IMR-90 (cell line): ENCODE results near the gene AQP7. TPM values are rescaled to one million over a fixed set of nuclear protein-coding genes. Genes with fewer than 3 reads are reported as not detected.

Source experiments
- ATAC-seq: fragments of 200-7000 bp; cut with Tn5 transposase; 2 replicates; pipeline ENCODE4 v1.9.1; 2020; ENCODE audit warnings: low read depth, mild to moderate bottlenecking, moderate library complexity
- BruUV-seq: library from RNA; stranded (reverse); fragments of 400-500 nt; replicated peaks from 2 replicates; lab custom pipeline; 2021; lab: Mats Ljungman, UMichigan
- CTCF ChIA-PET: fragments of 300-600 bp; formaldehyde crosslinking; extraction: SDS; loops from one replicate; lab custom pipeline; 2021; ENCODE audit warnings: antibody characterized with exemption; lab: Yijun Ruan, JAX
- POLR2A ChIA-PET: fragments of 300-600 bp; sonication (Branson Sonifier 250); formaldehyde crosslinking; loops from one replicate; lab custom pipeline; 2022; ENCODE audit warnings: antibody characterized with exemption; ENCODE audit not compliant: unreplicated experiment; lab: Charles Lee
- DNase-seq: peaks from one replicate; pipeline ENCODE4 v3.0.0; 2013
- H2AFZ ChIP-seq: replicated peaks from 2 replicates; pipeline ENCODE3; 2013; ENCODE audit warnings: low read length, mild to moderate bottlenecking; ENCODE audit not compliant: poor library complexity
- H2AK5ac ChIP-seq: 2 replicates; pipeline ENCODE4 v1.6.1; 2013; ENCODE audit warnings: low read depth, low read length, inconsistent platforms
- H2AK9ac ChIP-seq: replicated peaks from 2 replicates; pipeline ENCODE3; 2013; ENCODE audit warnings: mild to moderate bottlenecking, low read depth, low read length, moderate library complexity; ENCODE audit not compliant: poor library complexity
- H2BK120ac ChIP-seq: 2 replicates; pipeline ENCODE4 v1.6.1; 2013; ENCODE audit warnings: low read depth, low read length, inconsistent platforms
- H2BK15ac ChIP-seq: 3 replicates; pipeline ENCODE4 v1.6.1; 2013; ENCODE audit warnings: low read depth, low read length, inconsistent platforms
- H2BK20ac ChIP-seq: 2 replicates; pipeline ENCODE4 v1.6.1; 2013; ENCODE audit warnings: low read depth, mild to moderate bottlenecking, inconsistent platforms, low read length, moderate library complexity
- H2BK5ac ChIP-seq: 2 replicates; pipeline ENCODE4 v1.6.1; 2013; ENCODE audit warnings: mild to moderate bottlenecking, low read depth, low read length, inconsistent platforms; ENCODE audit not compliant: poor library complexity, severe bottlenecking
- H3K14ac ChIP-seq: replicated peaks from 2 replicates; pipeline ENCODE4 v1.6.1; 2013; ENCODE audit warnings: low read depth, low read length, inconsistent platforms
- H3K18ac ChIP-seq: 2 replicates; pipeline ENCODE4 v1.6.1; 2013; ENCODE audit warnings: low read depth, low read length, control low read depth
- H3K23ac ChIP-seq: 2 replicates; pipeline ENCODE4 v1.6.1; 2013; ENCODE audit warnings: low read depth, low read length, inconsistent platforms
- H3K27ac ChIP-seq: 2 replicates; pipeline ENCODE4 v1.5.1; 2013; ENCODE audit warnings: mild to moderate bottlenecking, control low read depth, low read length; ENCODE audit not compliant: insufficient read depth
- H3K27me3 ChIP-seq: 2 replicates; pipeline ENCODE4 v1.6.1; 2013; ENCODE audit warnings: low read length; ENCODE audit not compliant: control insufficient read depth, insufficient read depth
- H3K36me3 ChIP-seq: 2 replicates; pipeline ENCODE4 v1.6.1; 2013; ENCODE audit warnings: low read length, mixed read lengths; ENCODE audit not compliant: control insufficient read depth, insufficient read depth
- H3K4ac ChIP-seq: 2 replicates; pipeline ENCODE4 v1.6.1; 2013; ENCODE audit warnings: low read depth, low read length, inconsistent platforms
- H3K4me1 ChIP-seq: 2 replicates; pipeline ENCODE4 v1.6.1; 2013; ENCODE audit warnings: low read length, mixed read lengths; ENCODE audit not compliant: control insufficient read depth, insufficient read depth
- H3K4me2 ChIP-seq: 2 replicates; pipeline ENCODE4 v1.6.1; 2013; ENCODE audit warnings: low read depth, mild to moderate bottlenecking, control low read depth, low read length, moderate library complexity
- H3K4me3 ChIP-seq: 2 replicates; pipeline ENCODE4 v1.5.1; 2013; ENCODE audit warnings: low read depth, mild to moderate bottlenecking, control low read depth, low read length, moderate library complexity; ENCODE audit not compliant: insufficient read depth
- H3K56ac ChIP-seq: 2 replicates; pipeline ENCODE4 v1.6.1; 2013; ENCODE audit warnings: low read length, inconsistent platforms; ENCODE audit not compliant: insufficient read depth; ENCODE audit errors: extremely low read depth
- H3K79me1 ChIP-seq, 2 experiments: 2 replicates each; pipeline ENCODE4 v1.6.1; 2013; ENCODE audit warnings: low read length in 2 of 2, inconsistent platforms in 1 of 2, low read depth in 1 of 2
- H3K9ac ChIP-seq: 2 replicates; pipeline ENCODE4 v1.6.1; 2013; ENCODE audit warnings: low read depth, low read length, control low read depth
- H3K9me1 ChIP-seq: 2 replicates; pipeline ENCODE4 v1.6.1; 2013; ENCODE audit warnings: low read length, inconsistent platforms; ENCODE audit not compliant: insufficient read depth
- H3K9me3 ChIP-seq: 2 replicates; pipeline ENCODE4 v1.6.1; 2013; ENCODE audit warnings: low read length; ENCODE audit not compliant: control insufficient read depth, insufficient read depth
- H4K20me1 ChIP-seq: 2 replicates; pipeline ENCODE4 v1.6.1; 2013; ENCODE audit warnings: low read length, inconsistent platforms; ENCODE audit not compliant: insufficient read depth
- H4K5ac ChIP-seq: 2 replicates; pipeline ENCODE4 v1.6.1; 2013; ENCODE audit warnings: mild to moderate bottlenecking, low read depth, low read length, control low read depth
- H4K8ac ChIP-seq, 2 experiments: 2 replicates each; pipeline ENCODE4 v1.6.1; 2013; ENCODE audit warnings: low read depth in 2 of 2, low read length in 2 of 2, control low read depth in 1 of 2, inconsistent platforms in 1 of 2
- H4K91ac ChIP-seq: 2 replicates; pipeline ENCODE4 v1.6.1; 2013; ENCODE audit warnings: low read depth, low read length, inconsistent platforms; ENCODE audit not compliant: insufficient read depth
- CHD1 ChIP-seq: IDR thresholded peaks from 2 replicates; pipeline ENCODE4 v1.6.1; 2012; ENCODE audit warnings: low read depth, low read length, improper control_type of control experiment
- FOS ChIP-seq: fragments of 150-350 bp; IDR thresholded peaks from 2 replicates; pipeline ENCODE4 v1.6.1; 2016; ENCODE audit warnings: low read depth, low read length
- MAZ ChIP-seq: IDR thresholded peaks from 2 replicates; pipeline ENCODE4 v1.6.1; 2012; ENCODE audit warnings: low read depth, mild to moderate bottlenecking, low read length, improper control_type of control experiment, moderate library complexity, borderline replicate concordance
- WGBS, 2 experiments: methylation state at CpG; one replicate each; pipeline versions ENCODE4 v1.1.5 to v1.1.7; 2013; ENCODE audit warnings: missing lambda C conversion rate in 2 of 2; ENCODE audit not compliant: insufficient read length in 1 of 2; ENCODE audit errors: extremely low coverage in 2 of 2; 5-methylcytosine and 5-hydroxymethylcytosine counted together
- dilution Hi-C: fragments of 300-500 bp; cut with HindIII; formaldehyde crosslinking; loops from one replicate; pipeline ENCODE4 v1.14.3; 2018; ENCODE audit warnings: low sequenced_read_pairs; ENCODE audit not compliant: unreplicated experiment
- in situ Hi-C: fragments of 300-500 bp; cut with MboI; formaldehyde crosslinking; loops from 3 replicates; pipeline ENCODE4 v1.14.3; 2019; ENCODE audit warnings: low sequenced_read_pairs, inconsistent platforms, mixed read lengths
- intact Hi-C: fragments of 100-400 bp; cut with micrococcal nuclease; formaldehyde crosslinking; loops from 2 replicates; pipeline ENCODE4 v1.10.0; 2022
- polyA plus RNA-seq, 3 experiments: library from polyadenylated mRNA; depleted of rRNA; stranded (reverse); fragments of >200 nt; gene quantifications; 2 replicates each; pipeline ENCODE4 v1.2.3, GENCODE V29; 2012; ENCODE audit warnings: low replicate concordance in 1 of 3
- total RNA-seq: library from RNA; depleted of rRNA; stranded (reverse); fragments of >200 nt; gene quantifications from 2 replicates; pipeline ENCODE4 v1.2.3, GENCODE V29; 2012

The AQP7 gene
- total and polyA plus RNA-seq, 2 of the 4 experiments (the other 2 are of a cell fraction): 0.07 TPM; not detected in 1

DNA sequence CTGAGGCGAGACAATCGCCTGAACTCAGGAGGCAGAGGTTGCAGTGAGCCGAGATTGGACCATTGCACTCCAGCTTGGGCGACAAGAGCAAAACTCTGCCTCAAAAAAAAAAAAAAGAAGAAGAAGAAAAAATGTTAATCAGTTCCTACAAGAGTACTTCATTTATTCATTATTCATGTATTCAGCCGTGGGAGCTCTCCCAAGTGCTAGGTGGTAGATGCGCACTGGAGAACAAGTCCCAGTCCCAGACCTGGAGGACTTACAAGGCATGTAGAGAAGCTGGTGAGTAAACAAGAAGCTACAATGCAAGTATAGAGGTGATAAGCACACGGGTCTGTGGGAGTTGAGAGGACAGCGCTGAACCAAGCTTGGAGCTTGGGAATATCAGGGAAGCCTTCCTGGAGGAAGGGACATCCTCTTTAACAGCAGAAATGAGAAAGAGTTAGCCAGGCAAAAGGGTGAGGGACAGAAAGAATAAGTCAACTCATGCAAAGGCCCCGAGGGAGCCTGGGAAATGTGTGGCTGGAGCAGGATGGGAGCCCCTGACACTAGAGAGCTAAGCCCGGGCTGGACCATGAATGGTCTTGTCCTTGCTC lies 17.4 kb upstream of the AQP7 start:
- no peak overlapping the region for H3K56ac ChIP-seq
- no peak overlapping the region for H2BK20ac ChIP-seq
- H3K27ac ChIP-seq: no peak overlapping the region
- in situ Hi-C loops (loop anchor here (25.0 kb wide), 1 partner anchor 292 kb away; no protein-coding TSS in a partner anchor), dilution Hi-C loops (no loop called here), intact Hi-C loops (no loop called here)
- H3K79me1 ChIP-seq: no peaks in the 10 kb centered on the region
- H3K36me3 ChIP-seq: no peaks in the 10 kb centered on the region
- no peaks in the 10 kb centered on the region for H4K20me1 ChIP-seq
- H3K18ac ChIP-seq: no peak overlapping the region
- POLR2A ChIA-PET: no interaction called here
- no peak overlapping the region for H3K9ac ChIP-seq
- no peak overlapping the region for H3K14ac ChIP-seq
- H2BK120ac ChIP-seq: no peak overlapping the region
- no peak overlapping the region for H2AK5ac ChIP-seq
- H2AFZ ChIP-seq: no peak overlapping the region
- no peak overlapping the region for H3K23ac ChIP-seq
- BruUV-seq: no TSS peak
- no peak overlapping the region for H4K8ac ChIP-seq
- H3K9me1 ChIP-seq: no peaks in the 10 kb centered on the region
- H3K4ac ChIP-seq: no peak overlapping the region
- H2BK15ac ChIP-seq: no peak overlapping the region
- CTCF ChIA-PET: no interaction called here
- no peak for ATAC-seq
- no peak overlapping the region for H2AK9ac ChIP-seq
- H2BK5ac ChIP-seq: no peak overlapping the region
- TF ChIP-seq FOS: no peak
- no peak for TF ChIP-seq CHD1
- TF ChIP-seq MAZ: no peak
- WGBS, 2 experiments: 39% methylated on average over 3 of the region's 10 CpGs; no CpG with 5 or more reads in 1 of the 2 experiments
- no peaks in the 10 kb centered on the region for H3K4me1 ChIP-seq
- no peak overlapping the region for H4K5ac ChIP-seq
- H3K9me3 ChIP-seq: no peaks in the 10 kb centered on the region
- no peak overlapping the region for H4K91ac ChIP-seq
- H3K4me2 ChIP-seq: no peak overlapping the region
- H3K4me3 ChIP-seq: no peak overlapping the region
- DNase-seq: no peak
- peaks cover 19% of the 10 kb centered on the region for H3K27me3 ChIP-seq
